Suprapubic skin (tissue), 4 donors: ENCODE data around the gene PTCHD4.

ENCODE experiments used
- CTCF ChIP-seq, 2 donors: fragments of 200-600 bp in 1 of 2; fragments of 450-650 bp in 1 of 2; sonication (generic) in 1 of 2; IDR thresholded peaks; one replicate each; pipeline ENCODE4 v1.5.1; 2016 to 2019; ENCODE audit warnings: antibody characterized with exemption in 2 of 2, mild to moderate bottlenecking in 1 of 2, moderate library complexity in 1 of 2
- EP300 ChIP-seq: sonication (generic); formaldehyde crosslinking; IDR thresholded peaks from one replicate; pipeline ENCODE4 v1.6.1; 2017; ENCODE audit warnings: antibody characterized with exemption
- POLR2A ChIP-seq, 2 donors: fragments of 450-650 bp; IDR thresholded peaks; one replicate each; pipeline ENCODE4 v1.6.1; 2017; ENCODE audit warnings: antibody characterized with exemption in 2 of 2, mild to moderate bottlenecking in 2 of 2, moderate library complexity in 2 of 2
- POLR2AphosphoS5 ChIP-seq, 3 donors: sonication (generic); formaldehyde crosslinking; IDR thresholded peaks; one replicate each; pipeline ENCODE4 v1.6.1; 2017; ENCODE audit warnings: antibody characterized with exemption in 3 of 3

- TF ChIP-seq POLR2AphosphoS5 (IDR thresholded peaks at IDR 0.05) = no peak
- TF ChIP-seq CTCF (IDR thresholded peaks at IDR 0.05) = no peak
- TF ChIP-seq EP300 = no peak
- no peak for TF ChIP-seq POLR2A (IDR thresholded peaks at IDR 0.05)
Measured at GRCh38 chr6:48092550-48093217, 18.3 kb downstream of the PTCHD4 start.
